HCT116 (cell line): ENCODE data around the gene SPATS2L.

ENCODE experiments used
- CEBPB ChIP-seq: IDR thresholded peaks from 2 replicates; pipeline ENCODE4 v1.6.1; 2012; ENCODE audit warnings: low read depth
- EZH2 ChIP-seq: fragments of 200-600 bp; sonication (generic); IDR thresholded peaks from 2 replicates; pipeline ENCODE4 v1.6.1; 2017; ENCODE audit warnings: antibody characterized with exemption, mixed run types
- POLR2A ChIP-seq: IDR thresholded peaks from 2 replicates; pipeline ENCODE4 v1.7.0; 2011; ENCODE audit warnings: borderline replicate concordance; ENCODE audit not compliant: insufficient read depth, insufficient read length; ENCODE audit errors: extremely low read depth
- RAD21 ChIP-seq: IDR thresholded peaks from 2 replicates; pipeline ENCODE4 v1.6.1; 2012; ENCODE audit warnings: low read depth, mild to moderate bottlenecking
- ZBTB33 ChIP-seq: IDR thresholded peaks from 2 replicates; pipeline ENCODE4 v1.6.1; 2011; ENCODE audit warnings: mild to moderate bottlenecking, low read length, moderate library complexity; ENCODE audit not compliant: insufficient replicate concordance; ENCODE audit errors: extremely low read depth
- TF ChIP-seq, protein P1 (sequence below), 3 experiments: fragments of 200-600 bp in 1 of 3; sonication (generic) in 1 of 3; IDR thresholded peaks in 2 of 3; conservative IDR thresholded peaks in 1 of 3; 2 replicates each; pipeline ENCODE4 v1.5.1; 2012 to 2017; ENCODE audit warnings: low read depth in 2 of 3, low read length in 2 of 3, antibody characterized with exemption in 1 of 3, borderline replicate concordance in 1 of 3, control low read depth in 1 of 3, mild to moderate bottlenecking in 1 of 3, mixed read lengths in 1 of 3, mixed run types in 1 of 3, moderate library complexity in 1 of 3; ENCODE audit not compliant: insufficient read depth in 1 of 3
- TF ChIP-seq, protein P2 (sequence below): IDR thresholded peaks from 2 replicates; pipeline ENCODE4 v1.6.1; 2012
- TF ChIP-seq, protein P3 (sequence below): IDR thresholded peaks from 2 replicates; pipeline ENCODE4 v1.6.1; 2012; ENCODE audit warnings: low read depth

DNA sequence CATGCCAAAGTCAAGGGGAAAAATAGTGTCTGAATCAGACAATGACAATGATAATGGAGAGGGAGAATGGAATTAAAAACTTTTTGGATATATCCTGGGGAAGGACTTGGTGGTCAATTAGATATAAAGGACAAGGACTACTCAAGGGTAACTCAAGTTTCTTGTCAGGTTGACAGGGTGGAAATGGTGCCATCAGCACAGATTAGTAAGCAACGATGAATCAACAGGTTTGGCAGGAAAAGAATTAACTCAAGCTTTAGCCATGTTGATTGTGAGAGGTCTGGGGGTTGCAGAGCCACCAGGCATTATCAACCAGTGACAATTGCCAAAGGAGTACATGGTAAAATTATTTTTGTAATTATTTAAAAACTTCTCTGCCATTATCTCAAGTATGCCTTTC is 35.8 kb upstream of the SPATS2L start:
- no peak for TF ChIP-seq POLR2A
- TF ChIP-seq, protein P1, sequence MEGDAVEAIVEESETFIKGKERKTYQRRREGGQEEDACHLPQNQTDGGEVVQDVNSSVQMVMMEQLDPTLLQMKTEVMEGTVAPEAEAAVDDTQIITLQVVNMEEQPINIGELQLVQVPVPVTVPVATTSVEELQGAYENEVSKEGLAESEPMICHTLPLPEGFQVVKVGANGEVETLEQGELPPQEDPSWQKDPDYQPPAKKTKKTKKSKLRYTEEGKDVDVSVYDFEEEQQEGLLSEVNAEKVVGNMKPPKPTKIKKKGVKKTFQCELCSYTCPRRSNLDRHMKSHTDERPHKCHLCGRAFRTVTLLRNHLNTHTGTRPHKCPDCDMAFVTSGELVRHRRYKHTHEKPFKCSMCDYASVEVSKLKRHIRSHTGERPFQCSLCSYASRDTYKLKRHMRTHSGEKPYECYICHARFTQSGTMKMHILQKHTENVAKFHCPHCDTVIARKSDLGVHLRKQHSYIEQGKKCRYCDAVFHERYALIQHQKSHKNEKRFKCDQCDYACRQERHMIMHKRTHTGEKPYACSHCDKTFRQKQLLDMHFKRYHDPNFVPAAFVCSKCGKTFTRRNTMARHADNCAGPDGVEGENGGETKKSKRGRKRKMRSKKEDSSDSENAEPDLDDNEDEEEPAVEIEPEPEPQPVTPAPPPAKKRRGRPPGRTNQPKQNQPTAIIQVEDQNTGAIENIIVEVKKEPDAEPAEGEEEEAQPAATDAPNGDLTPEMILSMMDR (IDR thresholded peaks at IDR 0.05 in 2 of 3, conservative IDR thresholded peaks at IDR 0.05 in 1 of 3; ENCODE audit: borderline replicate concordance in 1 of 3, insufficient read depth in 1 of 3, low read depth in 2 of 3, low read length in 2 of 3): no peak
- no peak for TF ChIP-seq RAD21
- no peak for TF ChIP-seq ZBTB33
- TF ChIP-seq CEBPB: no peak
- no peak for TF ChIP-seq EZH2
- TF ChIP-seq, protein P2, sequence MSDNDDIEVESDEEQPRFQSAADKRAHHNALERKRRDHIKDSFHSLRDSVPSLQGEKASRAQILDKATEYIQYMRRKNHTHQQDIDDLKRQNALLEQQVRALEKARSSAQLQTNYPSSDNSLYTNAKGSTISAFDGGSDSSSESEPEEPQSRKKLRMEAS: no peak
- TF ChIP-seq, protein P3, sequence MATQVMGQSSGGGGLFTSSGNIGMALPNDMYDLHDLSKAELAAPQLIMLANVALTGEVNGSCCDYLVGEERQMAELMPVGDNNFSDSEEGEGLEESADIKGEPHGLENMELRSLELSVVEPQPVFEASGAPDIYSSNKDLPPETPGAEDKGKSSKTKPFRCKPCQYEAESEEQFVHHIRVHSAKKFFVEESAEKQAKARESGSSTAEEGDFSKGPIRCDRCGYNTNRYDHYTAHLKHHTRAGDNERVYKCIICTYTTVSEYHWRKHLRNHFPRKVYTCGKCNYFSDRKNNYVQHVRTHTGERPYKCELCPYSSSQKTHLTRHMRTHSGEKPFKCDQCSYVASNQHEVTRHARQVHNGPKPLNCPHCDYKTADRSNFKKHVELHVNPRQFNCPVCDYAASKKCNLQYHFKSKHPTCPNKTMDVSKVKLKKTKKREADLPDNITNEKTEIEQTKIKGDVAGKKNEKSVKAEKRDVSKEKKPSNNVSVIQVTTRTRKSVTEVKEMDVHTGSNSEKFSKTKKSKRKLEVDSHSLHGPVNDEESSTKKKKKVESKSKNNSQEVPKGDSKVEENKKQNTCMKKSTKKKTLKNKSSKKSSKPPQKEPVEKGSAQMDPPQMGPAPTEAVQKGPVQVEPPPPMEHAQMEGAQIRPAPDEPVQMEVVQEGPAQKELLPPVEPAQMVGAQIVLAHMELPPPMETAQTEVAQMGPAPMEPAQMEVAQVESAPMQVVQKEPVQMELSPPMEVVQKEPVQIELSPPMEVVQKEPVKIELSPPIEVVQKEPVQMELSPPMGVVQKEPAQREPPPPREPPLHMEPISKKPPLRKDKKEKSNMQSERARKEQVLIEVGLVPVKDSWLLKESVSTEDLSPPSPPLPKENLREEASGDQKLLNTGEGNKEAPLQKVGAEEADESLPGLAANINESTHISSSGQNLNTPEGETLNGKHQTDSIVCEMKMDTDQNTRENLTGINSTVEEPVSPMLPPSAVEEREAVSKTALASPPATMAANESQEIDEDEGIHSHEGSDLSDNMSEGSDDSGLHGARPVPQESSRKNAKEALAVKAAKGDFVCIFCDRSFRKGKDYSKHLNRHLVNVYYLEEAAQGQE: no peak
